GM23338 (cell line): ENCODE measurements around the gene NEURL3.

Experiments used
- CREB1 ChIP-seq: fragments of 250-450 bp; sonication (Bioruptor Pico); IDR thresholded peaks from 2 replicates; pipeline ENCODE4 v1.5.0; 2020; ENCODE audit warnings: low read depth, mild to moderate bottlenecking, moderate library complexity
- ETS1 ChIP-seq: IDR thresholded peaks from 2 replicates; pipeline ENCODE4 v1.6.1; 2016; ENCODE audit warnings: antibody characterized with exemption
- EZH2 ChIP-seq: fragments of 200-600 bp; sonication (generic); IDR thresholded peaks from one replicate; pipeline ENCODE4 v1.8.0; 2017; ENCODE audit warnings: antibody characterized with exemption, mild to moderate bottlenecking, low read depth; ENCODE audit not compliant: unreplicated experiment
- EZH2phosphoT487 ChIP-seq: fragments of 200-600 bp; sonication (generic); IDR thresholded peaks from one replicate; pipeline ENCODE4 v1.8.1; 2018; ENCODE audit warnings: antibody characterized with exemption; ENCODE audit not compliant: unreplicated experiment
- JUNB ChIP-seq: IDR thresholded peaks from one replicate; pipeline ENCODE4 v1.6.1; 2016; ENCODE audit warnings: antibody characterized with exemption; ENCODE audit not compliant: unreplicated experiment
- POLR2AphosphoS5 ChIP-seq: IDR thresholded peaks from 2 replicates; pipeline ENCODE4 v1.6.1; 2016; ENCODE audit warnings: antibody characterized with exemption, low read depth
- REST ChIP-seq: IDR thresholded peaks from one replicate; pipeline ENCODE4 v1.6.1; 2018; ENCODE audit warnings: antibody characterized with exemption; ENCODE audit not compliant: unreplicated experiment
- ZNF114 ChIP-seq: fragments of 250-450 bp; sonication (Bioruptor Pico); IDR thresholded peaks from 2 replicates; pipeline ENCODE4 v1.5.0; 2020; ENCODE audit warnings: mild to moderate bottlenecking, moderate library complexity
- ZNF331 ChIP-seq: fragments of 250-450 bp; sonication (Bioruptor Pico); IDR thresholded peaks from 2 replicates; pipeline ENCODE4 v1.5.0; 2020; ENCODE audit warnings: low read depth, mild to moderate bottlenecking, moderate library complexity
- TF ChIP-seq, protein P1 (sequence below), 2 experiments: fragments of 200-600 bp in 1 of 2; sonication (generic) in 1 of 2; conservative IDR thresholded peaks; 2 replicates each; pipeline versions ENCODE4 v1.5.1 to v1.6.1; 2016 to 2017; ENCODE audit warnings: antibody characterized with exemption in 2 of 2, low read depth in 2 of 2, mild to moderate bottlenecking in 2 of 2, moderate library complexity in 1 of 2

DNA sequence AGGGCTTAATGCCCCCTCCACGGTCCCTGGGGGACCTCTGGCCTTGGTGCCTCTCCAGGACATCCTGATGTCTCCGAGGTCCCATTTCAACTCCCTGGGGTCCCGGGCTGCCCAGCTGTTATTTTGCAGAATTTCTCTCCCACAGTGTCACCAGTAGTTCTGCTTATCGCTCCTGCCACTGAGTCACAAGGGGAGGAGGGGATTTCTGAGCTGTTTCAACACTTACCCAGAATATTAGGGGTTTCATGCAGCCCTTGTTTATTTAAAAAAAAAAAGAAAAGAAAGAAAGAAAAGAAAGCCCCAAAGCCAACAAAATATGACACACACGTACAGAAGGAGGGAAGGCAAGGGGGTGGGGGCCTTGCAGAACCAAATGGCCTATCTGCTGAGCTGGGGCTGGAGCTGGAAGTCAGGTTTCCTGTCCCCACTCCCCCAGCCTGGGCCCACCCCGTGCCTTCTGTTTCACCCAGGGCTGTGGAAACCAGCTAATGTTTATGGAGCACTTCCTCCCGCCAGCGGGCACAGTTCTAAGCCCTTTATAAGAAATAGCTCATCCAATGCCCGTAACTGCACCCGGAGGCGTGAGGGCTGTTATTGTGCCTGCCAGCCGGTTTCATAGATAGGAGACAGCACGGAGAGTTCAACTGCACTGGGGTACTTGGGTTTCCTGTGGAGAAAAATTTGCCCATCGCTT lies 23.0 kb upstream of the NEURL3 start:
- TF ChIP-seq ZNF331 (CRISPR knock-in tag) (no peak), POLR2AphosphoS5 (no peak), CREB1 (CRISPR knock-in tag) (no peak), EZH2 (no peak), EZH2phosphoT487 (no peak), REST (no peak), JUNB (no peak), ETS1 (no peak), ZNF114 (CRISPR knock-in tag) (no peak)
- TF ChIP-seq, protein P1, sequence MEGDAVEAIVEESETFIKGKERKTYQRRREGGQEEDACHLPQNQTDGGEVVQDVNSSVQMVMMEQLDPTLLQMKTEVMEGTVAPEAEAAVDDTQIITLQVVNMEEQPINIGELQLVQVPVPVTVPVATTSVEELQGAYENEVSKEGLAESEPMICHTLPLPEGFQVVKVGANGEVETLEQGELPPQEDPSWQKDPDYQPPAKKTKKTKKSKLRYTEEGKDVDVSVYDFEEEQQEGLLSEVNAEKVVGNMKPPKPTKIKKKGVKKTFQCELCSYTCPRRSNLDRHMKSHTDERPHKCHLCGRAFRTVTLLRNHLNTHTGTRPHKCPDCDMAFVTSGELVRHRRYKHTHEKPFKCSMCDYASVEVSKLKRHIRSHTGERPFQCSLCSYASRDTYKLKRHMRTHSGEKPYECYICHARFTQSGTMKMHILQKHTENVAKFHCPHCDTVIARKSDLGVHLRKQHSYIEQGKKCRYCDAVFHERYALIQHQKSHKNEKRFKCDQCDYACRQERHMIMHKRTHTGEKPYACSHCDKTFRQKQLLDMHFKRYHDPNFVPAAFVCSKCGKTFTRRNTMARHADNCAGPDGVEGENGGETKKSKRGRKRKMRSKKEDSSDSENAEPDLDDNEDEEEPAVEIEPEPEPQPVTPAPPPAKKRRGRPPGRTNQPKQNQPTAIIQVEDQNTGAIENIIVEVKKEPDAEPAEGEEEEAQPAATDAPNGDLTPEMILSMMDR (conservative IDR thresholded peaks at IDR 0.05; ENCODE audit: low read depth in 2 of 2) = no peak
